HG02970 (cell line): ENCODE results near the gene PNPLA6.

Experiments used
- ATAC-seq: cut with Tn5 transposase; IDR thresholded peaks from one replicate; pipeline ENCODE4 v1.9.1; 2021; ENCODE audit warnings: mild to moderate bottlenecking, moderate library complexity, moderate number of reproducible peaks; ENCODE audit not compliant: unreplicated experiment, low FRiP score

PNPLA6 gene

GRCh38 chr19:7595466-7596133 is 60.1 kb downstream of the PNPLA6 start, which contains the start of gene CAMSAP3:
TSS of gene CAMSAP3 (plus strand) at chr19:7595863. CDS start at chr19:7596003, 140 bp downstream.
- ATAC-seq, result no peak

DNA sequence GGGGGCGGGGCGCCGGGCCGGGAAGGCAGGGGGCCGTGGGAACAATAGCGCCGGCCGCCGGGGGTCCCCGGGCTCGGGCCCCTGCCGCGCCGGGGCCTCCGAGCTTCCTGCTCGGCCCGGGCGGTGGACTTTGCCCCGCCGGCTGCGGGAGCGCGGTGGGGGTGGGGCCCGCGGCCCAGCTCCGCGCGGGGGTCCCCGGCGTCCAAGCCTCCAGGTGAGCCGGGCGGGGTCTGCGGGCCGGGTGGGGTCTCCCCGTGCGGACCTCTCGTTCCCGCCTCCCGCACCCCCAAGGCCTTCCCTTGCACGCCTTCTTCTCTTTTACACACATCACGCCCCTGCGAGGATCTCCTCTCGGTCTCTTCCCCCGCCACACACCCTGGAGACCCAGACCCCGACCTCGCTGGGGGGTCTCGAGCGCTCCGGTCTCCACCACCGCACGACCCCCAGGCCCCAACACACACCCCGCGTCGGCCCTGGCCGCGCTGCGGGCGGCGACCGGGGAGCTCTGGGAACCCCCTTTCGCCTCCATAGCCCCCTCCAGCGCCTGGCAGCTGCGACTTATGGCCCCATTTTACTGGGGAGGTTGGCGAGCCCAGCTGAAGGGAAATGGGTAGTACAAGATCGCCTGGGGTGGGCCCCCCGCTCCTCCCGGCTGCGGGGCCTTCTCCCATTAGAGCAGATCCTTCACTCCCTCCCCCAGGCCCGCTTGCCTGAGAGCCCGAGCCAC is 60.9 kb downstream of the PNPLA6 start:
- ATAC-seq, result no peak

GRCh38 chr19:7597689-7598088 is 62.2 kb downstream of the PNPLA6 start:
- no peak for ATAC-seq

- ATAC-seq, result no peak
These were observed 62.7 kb downstream of the PNPLA6 start for GRCh38 chr19:7598180-7598579.

DNA sequence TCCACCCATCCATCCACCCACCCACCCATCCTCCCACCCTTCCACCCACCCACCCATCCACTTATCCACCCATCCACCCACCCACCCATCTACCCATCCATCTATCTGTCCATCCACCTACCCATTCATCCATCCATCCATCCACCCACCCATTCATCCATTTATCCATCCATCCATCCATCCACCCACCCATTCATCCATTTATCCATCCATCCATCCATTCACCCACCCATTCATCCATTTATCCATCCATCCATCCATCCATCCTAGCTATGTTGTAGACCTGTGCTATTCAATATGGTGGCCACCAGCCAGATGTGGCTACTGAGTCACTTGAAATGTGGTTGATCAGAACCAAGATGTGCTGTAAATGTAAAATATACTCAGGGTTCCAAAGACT is 65.2 kb downstream of the PNPLA6 start:
- no peak for ATAC-seq

DNA sequence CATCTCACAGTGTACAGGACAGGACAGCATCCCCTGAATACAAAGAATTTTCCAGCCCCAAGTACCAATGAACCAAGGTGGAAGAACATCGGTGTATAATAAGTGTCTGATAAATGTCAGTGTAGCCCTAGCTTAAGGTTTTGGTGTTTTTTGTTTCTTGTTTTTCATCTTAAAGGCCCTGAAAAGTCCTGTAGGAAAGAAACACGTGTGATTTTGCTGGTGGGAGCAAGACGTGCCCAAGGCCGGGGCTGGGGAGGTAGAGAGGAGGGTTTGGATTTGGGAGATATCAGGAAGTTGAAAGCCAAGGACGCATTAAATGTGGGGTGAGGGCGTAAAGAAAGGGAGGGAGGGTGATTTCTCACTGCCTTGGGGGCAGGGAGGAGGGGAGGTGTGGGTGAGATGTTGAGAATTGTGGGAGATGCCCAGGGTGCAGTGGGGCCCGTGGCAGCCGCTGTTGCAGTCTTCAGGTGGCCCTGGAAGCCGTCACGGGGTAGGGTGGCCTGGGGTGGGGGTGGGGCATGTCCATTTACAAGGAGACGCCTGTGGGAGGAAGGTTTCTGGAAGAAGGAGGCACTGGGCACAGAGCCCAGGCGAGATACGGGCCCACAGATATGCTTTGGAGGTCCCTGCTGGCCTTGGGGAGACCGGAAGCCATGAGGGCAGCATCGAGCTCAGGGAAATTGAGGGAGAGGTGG is 66.9 kb downstream of the PNPLA6 start:
- ATAC-seq, result no peak

DNA sequence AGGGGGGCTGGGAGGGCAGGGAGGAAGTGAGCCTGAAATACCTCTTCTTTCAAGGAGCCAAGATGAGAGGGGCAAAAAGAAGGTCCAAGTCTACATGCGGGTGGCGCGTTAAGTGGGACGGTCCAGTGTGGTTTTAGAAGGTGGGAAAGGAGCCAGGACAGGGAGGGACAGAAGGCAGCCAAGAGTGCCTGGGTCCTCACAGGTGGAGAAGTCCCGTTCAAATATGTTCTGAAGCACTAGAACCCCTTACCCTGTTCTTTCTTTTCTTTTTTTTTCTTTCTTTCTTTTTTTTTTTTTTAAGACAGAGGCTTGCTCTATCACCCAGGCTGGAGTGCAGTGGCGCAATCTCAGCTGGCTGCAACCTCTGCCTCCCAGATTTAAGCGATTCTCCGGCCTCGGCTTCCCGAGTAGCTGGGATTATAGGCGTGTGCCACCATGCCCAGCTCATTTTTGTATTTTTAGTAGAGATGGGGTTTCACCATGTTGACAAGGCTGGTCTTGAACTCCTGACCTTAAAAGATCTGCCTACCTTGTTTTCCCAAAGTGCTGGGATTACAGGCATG is 67.5 kb downstream of the PNPLA6 start:
- ATAC-seq, result no peak

DNA sequence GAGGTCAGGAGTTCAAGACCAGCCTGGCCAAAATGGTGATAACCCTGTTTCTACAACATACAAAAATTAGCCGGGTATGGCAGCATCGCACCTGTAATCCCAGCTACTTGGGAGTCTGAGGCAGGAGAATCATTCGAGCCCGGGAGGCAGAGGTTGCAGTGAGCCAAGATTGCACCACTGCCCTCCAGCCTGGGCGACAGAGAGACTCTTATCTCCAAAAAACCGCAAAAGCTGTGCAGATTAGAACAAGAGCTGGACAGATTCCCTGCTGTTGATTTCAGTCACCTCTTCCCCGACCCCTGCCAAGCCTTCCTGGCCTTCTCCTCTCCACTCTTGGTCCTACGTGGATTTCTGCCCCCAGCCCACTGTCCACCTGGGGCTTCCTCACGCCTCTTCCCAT is 68.4 kb downstream of the PNPLA6 start:
- ATAC-seq, result no peak

GRCh38 chr19:7605490-7606222 is 70.1 kb downstream of the PNPLA6 start:
- no peak for ATAC-seq

DNA sequence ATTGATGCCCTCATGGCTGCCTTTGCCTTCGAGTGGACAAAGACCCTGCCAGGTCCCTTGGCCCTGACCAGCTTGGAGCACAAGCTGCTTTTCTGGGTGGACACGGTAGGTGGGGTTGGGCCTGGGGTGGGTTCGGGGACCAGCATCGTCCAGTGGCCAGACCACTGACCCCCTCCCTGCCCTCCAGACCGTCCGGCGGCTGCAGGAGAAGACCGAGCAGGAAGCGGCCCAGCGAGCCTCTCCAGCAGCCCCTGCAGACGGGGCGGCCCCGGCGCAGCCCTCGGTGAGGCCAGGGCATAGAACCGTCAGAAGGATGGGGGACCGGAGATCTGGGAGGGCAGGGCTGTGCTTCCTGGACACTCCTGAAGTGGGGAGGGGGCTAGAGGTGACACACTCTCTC is 70.8 kb downstream of the PNPLA6 start:
- ATAC-seq, result no peak

GRCh38 chr19:7607212-7607873 is 71.8 kb downstream of the PNPLA6 start:
- no peak for ATAC-seq

DNA sequence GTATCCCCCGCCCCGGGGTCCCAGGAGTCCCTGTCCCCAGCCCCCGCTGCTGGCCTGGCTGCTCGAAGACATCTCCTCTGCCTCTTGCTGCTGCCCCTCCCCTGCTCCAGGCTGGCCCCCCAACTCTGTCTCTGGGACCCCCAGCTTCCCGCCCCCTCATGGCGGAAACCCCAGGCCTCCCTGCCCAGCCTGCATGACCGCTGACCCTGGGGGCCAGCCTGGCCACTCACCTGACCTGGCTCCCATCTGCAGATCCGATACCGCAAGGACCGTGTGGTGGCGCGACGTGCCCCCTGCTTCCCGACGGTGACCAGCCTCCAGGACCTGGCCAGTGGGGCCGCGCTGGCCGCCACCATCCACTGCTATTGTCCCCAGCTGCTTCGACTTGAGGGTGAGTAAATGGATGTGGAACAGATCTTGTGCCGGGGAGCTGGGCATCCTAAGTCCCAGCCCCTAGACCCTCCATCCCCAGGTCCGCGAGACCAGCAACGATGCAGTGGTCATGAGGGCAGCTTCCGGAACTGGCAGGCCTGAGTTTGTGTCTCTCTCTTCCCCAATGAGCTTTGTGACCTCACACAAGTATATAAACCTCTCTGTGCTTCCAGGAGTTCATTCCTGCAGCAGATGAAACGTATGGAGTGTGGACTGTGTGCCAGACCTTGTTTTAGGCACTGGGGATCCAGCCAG is 72.5 kb downstream of the PNPLA6 start:
- no peak for ATAC-seq

DNA sequence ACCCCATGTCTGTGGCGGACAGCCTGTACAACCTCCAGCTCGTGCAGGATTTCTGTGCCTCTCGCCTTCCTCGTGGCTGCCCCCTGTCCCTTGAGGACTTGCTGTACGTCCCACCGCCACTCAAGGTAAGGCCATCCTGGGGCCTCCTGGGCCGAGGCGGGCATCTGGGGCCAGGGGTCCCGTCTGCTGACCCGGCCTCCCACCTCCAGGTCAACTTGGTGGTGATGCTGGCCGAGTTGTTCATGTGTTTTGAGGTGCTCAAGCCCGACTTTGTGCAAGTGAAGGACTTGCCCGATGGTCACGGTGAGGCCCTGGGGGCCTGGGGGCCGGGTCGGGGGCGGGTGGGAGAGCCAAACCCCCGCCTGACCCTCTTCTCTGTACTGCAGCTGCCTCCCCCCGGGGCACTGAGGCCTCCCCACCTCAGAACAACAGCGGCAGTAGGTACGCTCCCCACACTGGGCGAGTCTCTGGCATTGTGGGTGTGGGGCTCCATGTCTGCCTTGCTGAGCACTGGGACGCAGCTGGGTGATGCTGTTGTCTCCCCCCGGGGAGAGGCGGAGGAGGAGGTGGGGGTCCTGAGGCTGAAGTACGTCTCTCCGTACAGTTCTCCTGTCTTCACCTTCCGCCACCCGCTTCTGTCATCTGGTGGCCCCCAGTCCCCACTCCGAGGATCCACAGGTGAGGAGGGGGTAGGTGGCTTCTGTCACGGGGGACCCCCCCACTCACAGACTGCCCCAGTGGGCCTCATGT is 75.1 kb downstream of the PNPLA6 start:
- ATAC-seq, result no peak
